DND-41 (cell line): ENCODE measurements around the gene GIMAP6.

Source experiments
- ATAC-seq: fragments of 200-7000 bp; cut with Tn5 transposase; 3 replicates; pipeline ENCODE4 v1.9.1; 2021; ENCODE audit warnings: low read depth; ENCODE audit not compliant: insufficient read depth
- DNase-seq: peaks from one replicate; pipeline ENCODE4 v3.0.0-alpha.2; 2020
- H2AFZ ChIP-seq: 2 replicates; pipeline ENCODE4 v1.6.0; 2012; ENCODE audit warnings: low read depth, low read length
- H3K27ac ChIP-seq: 2 replicates; pipeline ENCODE4 v1.5.1; 2012; ENCODE audit warnings: low read length, inconsistent platforms
- H3K27me3 ChIP-seq: fragments of 200-600 bp; sonication (generic); 2 replicates; pipeline ENCODE4 v1.6.0; 2012; ENCODE audit warnings: low read length, mild to moderate bottlenecking, inconsistent platforms; ENCODE audit not compliant: insufficient read depth, poor library complexity
- H3K36me3 ChIP-seq: 2 replicates; pipeline ENCODE4 v1.5.1; 2012; ENCODE audit warnings: low read length, inconsistent platforms; ENCODE audit not compliant: insufficient read depth
- H3K4me1 ChIP-seq: 2 replicates; pipeline ENCODE4 v1.5.1; 2012; ENCODE audit warnings: mild to moderate bottlenecking, low read length; ENCODE audit not compliant: insufficient read depth
- H3K4me2 ChIP-seq: 2 replicates; pipeline ENCODE4 v1.6.0; 2012; ENCODE audit warnings: mild to moderate bottlenecking, moderate library complexity, low read length, inconsistent platforms; ENCODE audit not compliant: insufficient read depth
- H3K4me3 ChIP-seq, 2 experiments: fragments of 200-600 bp in 1 of 2; shearing (Covaris generic) in 1 of 2; 2 replicates each; pipeline ENCODE4 v1.5.1; 2012 to 2016; ENCODE audit warnings: inconsistent platforms in 2 of 2, low read length in 2 of 2, mild to moderate bottlenecking in 2 of 2, low read depth in 1 of 2, moderate library complexity in 1 of 2
- H3K79me2 ChIP-seq: 2 replicates; pipeline ENCODE4 v1.6.0; 2012; ENCODE audit warnings: low read length, inconsistent platforms; ENCODE audit not compliant: insufficient read depth
- H3K9ac ChIP-seq: 2 replicates; pipeline ENCODE4 v1.6.0; 2012; ENCODE audit warnings: low read depth, mild to moderate bottlenecking, inconsistent platforms, low read length, moderate library complexity
- H3K9me3 ChIP-seq: 2 replicates; pipeline ENCODE4 v1.5.1; 2012; ENCODE audit warnings: low read length, moderate library complexity, mild to moderate bottlenecking, inconsistent platforms; ENCODE audit not compliant: insufficient read depth, severe bottlenecking
- H4K20me1 ChIP-seq: 2 replicates; pipeline ENCODE4 v1.6.0; 2012; ENCODE audit warnings: low read length; ENCODE audit not compliant: insufficient read depth
- EZH2 ChIP-seq: IDR thresholded peaks from 3 replicates; pipeline ENCODE4 v1.6.1; 2012; ENCODE audit warnings: borderline replicate concordance, low read depth, mild to moderate bottlenecking, moderate library complexity, low read length, inconsistent platforms; ENCODE audit not compliant: severe bottlenecking
- TF ChIP-seq, protein P1 (sequence below): IDR thresholded peaks from 2 replicates; pipeline ENCODE4 v1.5.1; 2012; ENCODE audit warnings: borderline replicate concordance, low read length, moderate library complexity, mild to moderate bottlenecking; ENCODE audit not compliant: poor library complexity, severe bottlenecking; ENCODE audit errors: extremely low read depth

Gene GIMAP6

DNA sequence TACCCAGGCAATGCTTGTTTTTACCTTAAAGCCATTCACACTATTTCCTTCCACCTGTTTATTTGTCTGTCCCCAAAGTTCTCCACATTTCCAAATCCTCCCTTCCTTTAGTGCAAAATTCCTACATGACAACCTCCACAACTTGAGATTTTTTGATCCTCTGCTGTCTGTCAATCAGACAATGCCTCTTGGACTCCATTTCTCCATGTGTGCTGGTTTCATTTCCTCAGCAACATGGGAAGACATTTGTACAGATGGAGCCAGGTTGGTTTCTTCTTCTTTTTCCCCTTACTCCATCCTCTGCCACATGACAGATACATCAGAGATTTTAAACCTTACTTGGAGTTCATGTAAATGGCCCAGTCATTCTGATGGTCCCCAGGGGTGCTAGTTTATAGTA is 34.2 kb upstream of the GIMAP6 start:
- Histone ChIP-seq H2AFZ (peak overlapping the region; percentile 17; the same call in 1 of the 2 replicates), H3K79me2 (peaks cover 22% of the 10 kb centered on the region), H3K27me3 (no peaks in the 10 kb centered on the region), H3K4me2 (peak overlapping the region; percentile 2; the same call in 1 of the 2 replicates), H3K9me3 (peaks cover 4% of the 10 kb centered on the region), H3K36me3 (no peaks in the 10 kb centered on the region), H4K20me1 (no peaks in the 10 kb centered on the region), H3K4me1 (peaks cover 100% of the 10 kb centered on the region), H3K27ac (peak overlapping the region; percentile 83), H3K9ac (peak overlapping the region; percentile 44), H3K4me3 (peak overlapping the region in 1 of 2 experiments; percentile 1; a peak in 1 of 4 replicates)
- TF ChIP-seq, protein P1, sequence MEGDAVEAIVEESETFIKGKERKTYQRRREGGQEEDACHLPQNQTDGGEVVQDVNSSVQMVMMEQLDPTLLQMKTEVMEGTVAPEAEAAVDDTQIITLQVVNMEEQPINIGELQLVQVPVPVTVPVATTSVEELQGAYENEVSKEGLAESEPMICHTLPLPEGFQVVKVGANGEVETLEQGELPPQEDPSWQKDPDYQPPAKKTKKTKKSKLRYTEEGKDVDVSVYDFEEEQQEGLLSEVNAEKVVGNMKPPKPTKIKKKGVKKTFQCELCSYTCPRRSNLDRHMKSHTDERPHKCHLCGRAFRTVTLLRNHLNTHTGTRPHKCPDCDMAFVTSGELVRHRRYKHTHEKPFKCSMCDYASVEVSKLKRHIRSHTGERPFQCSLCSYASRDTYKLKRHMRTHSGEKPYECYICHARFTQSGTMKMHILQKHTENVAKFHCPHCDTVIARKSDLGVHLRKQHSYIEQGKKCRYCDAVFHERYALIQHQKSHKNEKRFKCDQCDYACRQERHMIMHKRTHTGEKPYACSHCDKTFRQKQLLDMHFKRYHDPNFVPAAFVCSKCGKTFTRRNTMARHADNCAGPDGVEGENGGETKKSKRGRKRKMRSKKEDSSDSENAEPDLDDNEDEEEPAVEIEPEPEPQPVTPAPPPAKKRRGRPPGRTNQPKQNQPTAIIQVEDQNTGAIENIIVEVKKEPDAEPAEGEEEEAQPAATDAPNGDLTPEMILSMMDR: no peak
- no peak for TF ChIP-seq EZH2
- DNase-seq: no peak
- ATAC-seq: no peak

DNA sequence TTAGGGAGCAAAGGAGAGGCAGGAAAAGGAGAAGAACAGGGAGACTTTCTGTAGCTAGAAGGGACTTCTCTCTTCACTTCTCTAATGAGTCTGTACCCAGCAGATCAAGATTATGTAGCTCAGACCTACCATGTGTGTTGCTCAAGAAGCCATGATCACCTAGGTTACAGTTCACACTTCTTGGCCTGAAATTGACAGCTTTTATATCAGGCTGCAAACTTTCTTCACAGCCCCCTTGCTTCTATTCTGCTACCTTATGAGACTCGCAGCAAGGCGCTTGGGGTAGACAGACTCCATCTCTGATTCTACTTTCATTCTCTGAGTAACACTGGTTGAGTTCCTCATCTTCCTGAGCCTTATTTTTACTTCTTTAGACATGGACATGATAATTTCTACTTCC is 33.7 kb upstream of the GIMAP6 start:
- H2AFZ ChIP-seq: peak overlapping the region; percentile 40
- no peak for DNase-seq
- H3K4me1 ChIP-seq: peaks cover 100% of the 10 kb centered on the region
- no peak for ATAC-seq
- peaks cover 22% of the 10 kb centered on the region for H3K79me2 ChIP-seq
- no peaks in the 10 kb centered on the region for H4K20me1 ChIP-seq
- H3K36me3 ChIP-seq: no peaks in the 10 kb centered on the region
- H3K4me2 ChIP-seq: no peak overlapping the region; the same call in 1 of the 2 replicates
- peak overlapping the region; percentile 44 for H3K9ac ChIP-seq
- no peak for TF ChIP-seq EZH2
- TF ChIP-seq, protein P1: no peak
- H3K4me3 ChIP-seq: no peak overlapping the region; a peak in 1 of 4 replicates
- no peaks in the 10 kb centered on the region for H3K27me3 ChIP-seq
- H3K9me3 ChIP-seq: peaks cover 4% of the 10 kb centered on the region
- peak overlapping the region; percentile 83 for H3K27ac ChIP-seq

DNA sequence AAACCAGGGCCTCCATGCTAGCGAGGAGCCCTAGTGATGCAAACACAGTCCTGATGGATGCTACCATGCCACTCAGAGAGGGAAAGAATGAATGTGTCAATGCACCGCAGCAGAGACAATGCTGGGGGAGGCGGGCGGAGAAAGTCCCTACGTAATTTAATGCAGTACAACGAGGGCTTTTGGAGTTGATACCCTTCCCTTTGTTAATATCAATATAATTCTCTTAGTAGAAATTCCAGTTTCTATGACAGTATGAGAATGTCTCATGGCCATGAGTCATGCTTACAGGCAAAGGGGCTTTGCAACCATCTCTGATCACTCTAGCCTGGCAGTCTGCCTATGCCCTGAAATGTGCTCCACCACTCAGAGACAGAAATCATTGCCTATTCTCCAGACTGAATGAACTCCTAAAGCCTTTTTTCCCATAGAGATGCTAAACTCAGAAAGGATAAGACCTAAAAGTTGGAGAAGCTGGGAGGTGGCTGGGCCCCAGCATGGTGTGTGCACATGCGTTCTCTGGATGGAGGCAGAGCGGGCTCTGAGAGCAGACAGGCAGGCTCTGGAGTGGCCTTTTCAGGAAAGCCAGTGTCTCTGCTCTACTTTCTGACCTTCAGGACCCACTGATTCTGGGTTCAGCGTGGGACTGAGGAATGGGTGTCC is 33.0 kb upstream of the GIMAP6 start:
- Histone ChIP-seq H3K79me2 (peaks cover 22% of the 10 kb centered on the region), H3K4me1 (peaks cover 95% of the 10 kb centered on the region), H3K9ac (peak overlapping the region; percentile 44), H3K27me3 (no peaks in the 10 kb centered on the region), H4K20me1 (no peaks in the 10 kb centered on the region), H3K27ac (peak overlapping the region; percentile 83), H3K36me3 (no peaks in the 10 kb centered on the region), H3K4me3 (peak overlapping the region in 1 of 2 experiments; percentile 5; a peak in 1 of 4 replicates), H3K4me2 (no peak overlapping the region; the same call in 1 of the 2 replicates), H3K9me3 (peaks cover 4% of the 10 kb centered on the region), H2AFZ (peak overlapping the region; percentile 40)
- ATAC-seq: no peak
- peak; percentile 40 for DNase-seq
- TF ChIP-seq, protein P1: no peak
- no peak for TF ChIP-seq EZH2
